ENCODE data around the gene TBL3.
"Not testable (repeated sequence)": the region's sequence is repeated elsewhere in the genome, so short reads cannot be mapped to it uniquely, and the experiment has no call there.

Gene TBL3

DNA sequence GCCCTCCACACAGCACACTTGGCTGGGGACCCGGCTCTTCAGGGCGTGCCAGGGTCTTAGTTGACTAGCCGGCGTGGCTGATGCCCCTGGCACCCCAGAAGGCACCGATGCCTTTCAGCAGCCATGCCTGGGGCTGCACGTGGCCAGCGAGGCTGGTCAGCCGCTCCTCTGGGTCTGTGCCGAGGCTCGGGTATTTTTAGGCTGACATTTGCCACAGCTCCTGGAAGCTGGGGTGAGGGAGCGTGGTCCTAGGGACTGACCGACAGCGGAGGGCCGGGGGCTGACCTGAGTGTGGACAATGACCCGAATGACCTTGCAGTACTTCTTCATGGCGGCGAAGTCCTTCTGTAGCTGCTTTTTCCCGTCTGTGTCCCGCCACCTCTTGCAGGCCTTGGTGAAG, 21.3 kb upstream of the TBL3 start:
- no peak overlapping the region for H3K4me2 ChIP-seq
- H3K4me1 ChIP-seq (ENCODE audit: low read depth, poor library complexity, severe bottlenecking): no peaks in the 10 kb centered on the region
- H3K9ac ChIP-seq: no peak overlapping the region
- H3K79me2 ChIP-seq (ENCODE audit: insufficient read depth, low read depth): no peaks in the 10 kb centered on the region
- H2AFZ ChIP-seq (ENCODE audit: low read depth): no peak overlapping the region
- H3K27me3 ChIP-seq (ENCODE audit: insufficient read depth, low read depth): peaks cover 20% of the 10 kb centered on the region; the same call in 1 of the 2 replicates
- H4K20me1 ChIP-seq (ENCODE audit: insufficient read depth): no peaks in the 10 kb centered on the region
- no peak overlapping the region for H3K4me3 ChIP-seq (IDR thresholded peaks at IDR 0.05; ENCODE audit: insufficient read depth, low read depth, low read length)
- H3K27ac ChIP-seq: no peak overlapping the region
- TF ChIP-seq, protein P1, sequence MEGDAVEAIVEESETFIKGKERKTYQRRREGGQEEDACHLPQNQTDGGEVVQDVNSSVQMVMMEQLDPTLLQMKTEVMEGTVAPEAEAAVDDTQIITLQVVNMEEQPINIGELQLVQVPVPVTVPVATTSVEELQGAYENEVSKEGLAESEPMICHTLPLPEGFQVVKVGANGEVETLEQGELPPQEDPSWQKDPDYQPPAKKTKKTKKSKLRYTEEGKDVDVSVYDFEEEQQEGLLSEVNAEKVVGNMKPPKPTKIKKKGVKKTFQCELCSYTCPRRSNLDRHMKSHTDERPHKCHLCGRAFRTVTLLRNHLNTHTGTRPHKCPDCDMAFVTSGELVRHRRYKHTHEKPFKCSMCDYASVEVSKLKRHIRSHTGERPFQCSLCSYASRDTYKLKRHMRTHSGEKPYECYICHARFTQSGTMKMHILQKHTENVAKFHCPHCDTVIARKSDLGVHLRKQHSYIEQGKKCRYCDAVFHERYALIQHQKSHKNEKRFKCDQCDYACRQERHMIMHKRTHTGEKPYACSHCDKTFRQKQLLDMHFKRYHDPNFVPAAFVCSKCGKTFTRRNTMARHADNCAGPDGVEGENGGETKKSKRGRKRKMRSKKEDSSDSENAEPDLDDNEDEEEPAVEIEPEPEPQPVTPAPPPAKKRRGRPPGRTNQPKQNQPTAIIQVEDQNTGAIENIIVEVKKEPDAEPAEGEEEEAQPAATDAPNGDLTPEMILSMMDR (conservative IDR thresholded peaks at IDR 0.05; ENCODE audit: low read depth, low read length): no peak
- no peaks in the 10 kb centered on the region for H3K36me3 ChIP-seq (ENCODE audit: insufficient read depth)

- Histone ChIP-seq H3K4me2 (no peak overlapping the region), H3K4me3 (IDR thresholded peaks at IDR 0.05; ENCODE audit: insufficient read depth, low read depth, low read length) (no peak overlapping the region), H3K4me1 (ENCODE audit: low read depth, poor library complexity, severe bottlenecking) (peaks cover 2% of the 10 kb centered on the region), H2AFZ (ENCODE audit: low read depth) (no peak overlapping the region), H3K9ac (no peak overlapping the region), H3K36me3 (ENCODE audit: insufficient read depth) (no peaks in the 10 kb centered on the region), H4K20me1 (ENCODE audit: insufficient read depth) (no peaks in the 10 kb centered on the region), H3K27ac (no peak overlapping the region), H3K79me2 (ENCODE audit: insufficient read depth, low read depth) (no peaks in the 10 kb centered on the region), H3K27me3 (ENCODE audit: insufficient read depth, low read depth) (peaks cover 29% of the 10 kb centered on the region; the same call in 1 of the 2 replicates)
- TF ChIP-seq, protein P1 (conservative IDR thresholded peaks at IDR 0.05; ENCODE audit: low read depth, low read length): no peak
Observed at GRCh38 chr16:1953734-1954133, 18.1 kb upstream of the TBL3 start.

- not testable (repeated sequence) for H3K9ac ChIP-seq; H3K4me2 ChIP-seq; H3K36me3 ChIP-seq (ENCODE audit: insufficient read depth); H3K4me3 ChIP-seq (IDR thresholded peaks at IDR 0.05; ENCODE audit: insufficient read depth, low read depth, low read length); H3K27ac ChIP-seq; H4K20me1 ChIP-seq (ENCODE audit: insufficient read depth); H2AFZ ChIP-seq (ENCODE audit: low read depth)
- peaks cover 15% of the 10 kb centered on the region for H3K4me1 ChIP-seq (ENCODE audit: low read depth, poor library complexity, severe bottlenecking)
- peaks cover 24% of the 10 kb centered on the region; the same call in 1 of the 2 replicates for H3K27me3 ChIP-seq (ENCODE audit: insufficient read depth, low read depth)
- peaks cover 13% of the 10 kb centered on the region for H3K79me2 ChIP-seq (ENCODE audit: insufficient read depth, low read depth)
Observed at GRCh38 chr16:1957434-1958142, 14.3 kb upstream of the TBL3 start.

- H3K4me1 ChIP-seq (ENCODE audit: low read depth, poor library complexity, severe bottlenecking): peaks cover 15% of the 10 kb centered on the region
- not testable (repeated sequence) for H3K9ac ChIP-seq; H3K27ac ChIP-seq; H3K4me2 ChIP-seq; H4K20me1 ChIP-seq (ENCODE audit: insufficient read depth); H3K4me3 ChIP-seq (IDR thresholded peaks at IDR 0.05; ENCODE audit: insufficient read depth, low read depth, low read length); H2AFZ ChIP-seq (ENCODE audit: low read depth); H3K36me3 ChIP-seq (ENCODE audit: insufficient read depth)
- peaks cover 19% of the 10 kb centered on the region; the same call in 1 of the 2 replicates for H3K27me3 ChIP-seq (ENCODE audit: insufficient read depth, low read depth)
- peaks cover 15% of the 10 kb centered on the region for H3K79me2 ChIP-seq (ENCODE audit: insufficient read depth, low read depth)
Observed at GRCh38 chr16:1958143-1958491, 13.7 kb upstream of the TBL3 start.

- H3K36me3 ChIP-seq (ENCODE audit: insufficient read depth): no peaks in the 10 kb centered on the region; the same call in 1 of the 2 replicates
- H3K79me2 ChIP-seq (ENCODE audit: insufficient read depth, low read depth): peaks cover 22% of the 10 kb centered on the region
- H2AFZ ChIP-seq (ENCODE audit: low read depth): peak overlapping the region; percentile 88
- peak overlapping the region; percentile 88 for H3K4me2 ChIP-seq
- peaks cover 19% of the 10 kb centered on the region; the same call in 1 of the 2 replicates for H3K27me3 ChIP-seq (ENCODE audit: insufficient read depth, low read depth)
- H3K4me3 ChIP-seq (IDR thresholded peaks at IDR 0.05; ENCODE audit: insufficient read depth, low read depth, low read length): no peak overlapping the region
- H3K9ac ChIP-seq: no peak overlapping the region; the same call in 1 of the 2 replicates
- H4K20me1 ChIP-seq (ENCODE audit: insufficient read depth): no peaks in the 10 kb centered on the region
- no peak overlapping the region for H3K27ac ChIP-seq
- H3K4me1 ChIP-seq (ENCODE audit: low read depth, poor library complexity, severe bottlenecking): peaks cover 15% of the 10 kb centered on the region
- TF ChIP-seq, protein P1 (conservative IDR thresholded peaks at IDR 0.05; ENCODE audit: low read depth, low read length): no peak
Observed at GRCh38 chr16:1958715-1959268, 13.1 kb upstream of the TBL3 start.

Measured in KMS-11 (cell line).